GM21367 (cell line): Measurements from ENCODE around the gene EPN2.
"Not testable (repeated sequence)": the region's sequence is repeated elsewhere in the genome, so short reads cannot be mapped to it uniquely, and the experiment has no call there.

Experiments used
- ATAC-seq: cut with Tn5 transposase; IDR thresholded peaks from one replicate; pipeline ENCODE4 v1.9.1; 2021; ENCODE audit not compliant: unreplicated experiment

The EPN2 gene

DNA sequence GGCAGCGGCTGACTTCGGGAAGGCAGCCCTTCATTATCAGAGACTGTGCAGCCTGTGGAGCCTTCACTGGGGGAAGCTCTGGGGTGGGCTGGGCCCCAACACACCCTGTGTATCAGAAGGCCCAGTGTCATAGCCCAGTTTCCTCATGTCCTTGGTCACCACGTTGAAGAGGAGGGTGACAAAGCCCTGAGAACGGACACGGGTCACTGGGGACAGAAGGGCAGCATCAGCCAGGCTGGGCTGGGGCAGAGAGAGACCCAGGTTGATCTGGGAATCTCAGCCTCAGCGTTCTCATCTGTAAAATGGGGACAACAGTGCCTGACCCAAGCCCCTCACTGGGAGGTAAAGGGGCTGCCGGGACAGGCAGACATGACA is 106.1 kb downstream of the EPN2 start:
- no peak for ATAC-seq

DNA sequence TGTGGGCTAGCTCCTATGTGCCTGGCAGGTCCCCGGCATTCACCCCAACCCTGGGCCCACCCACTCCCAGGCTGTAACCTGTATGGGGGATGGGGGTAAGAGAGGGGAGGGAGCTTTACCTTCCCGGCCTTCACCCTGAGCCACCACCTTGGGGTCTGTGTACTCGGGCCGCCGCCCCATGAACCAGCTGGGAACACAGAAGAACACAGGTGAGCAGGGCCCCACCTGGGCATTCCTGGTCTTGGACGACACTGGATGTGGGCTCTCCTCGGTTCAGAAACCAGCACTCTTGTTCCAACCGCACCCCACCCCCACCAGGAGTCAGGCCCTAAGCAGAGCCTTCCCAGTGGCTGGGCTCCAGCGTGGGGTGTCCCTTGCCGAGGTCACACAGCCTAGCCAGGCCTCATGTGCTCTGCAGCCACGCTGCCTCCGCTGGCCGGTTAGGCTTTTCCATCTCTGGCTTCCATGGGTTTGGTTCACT is 106.5 kb downstream of the EPN2 start:
- no peak for ATAC-seq

DNA sequence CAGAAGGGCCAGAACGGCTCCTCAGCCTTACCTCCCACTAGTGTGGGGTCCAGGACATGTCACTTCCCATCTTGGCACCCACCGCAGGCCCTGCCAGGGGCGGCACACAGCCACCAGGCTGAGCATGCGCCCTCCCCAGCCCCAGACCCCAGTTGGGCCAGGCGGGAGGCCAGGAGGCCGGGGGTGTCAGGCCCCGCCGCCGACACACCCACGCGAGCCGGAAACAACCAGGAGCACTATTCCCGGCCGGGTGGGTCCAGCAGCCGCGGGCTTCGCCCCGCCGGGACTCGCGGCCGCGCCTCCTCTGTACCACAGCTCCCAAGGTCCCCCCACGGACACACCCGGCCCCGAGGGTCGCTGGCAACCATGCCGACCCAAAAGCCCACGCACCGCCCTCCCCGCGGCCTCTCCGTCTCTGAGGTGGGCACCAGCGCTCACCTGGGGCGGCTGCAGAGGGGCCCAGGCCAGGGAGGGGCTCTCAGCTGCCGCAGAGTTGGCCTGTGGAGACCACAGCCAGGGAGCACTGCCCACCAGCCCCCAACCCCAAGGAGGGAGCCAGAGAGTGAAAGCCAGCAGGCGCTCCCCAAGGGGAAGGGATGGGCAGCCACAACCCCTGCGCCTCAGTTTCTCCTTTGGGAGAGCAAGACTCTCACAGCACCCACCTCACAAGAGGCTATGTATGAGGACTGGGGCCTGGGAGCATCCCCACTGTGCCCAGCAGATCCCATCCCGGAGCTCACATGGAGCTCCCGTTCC is 107.3 kb downstream of the EPN2 start:
- ATAC-seq = no peak

DNA sequence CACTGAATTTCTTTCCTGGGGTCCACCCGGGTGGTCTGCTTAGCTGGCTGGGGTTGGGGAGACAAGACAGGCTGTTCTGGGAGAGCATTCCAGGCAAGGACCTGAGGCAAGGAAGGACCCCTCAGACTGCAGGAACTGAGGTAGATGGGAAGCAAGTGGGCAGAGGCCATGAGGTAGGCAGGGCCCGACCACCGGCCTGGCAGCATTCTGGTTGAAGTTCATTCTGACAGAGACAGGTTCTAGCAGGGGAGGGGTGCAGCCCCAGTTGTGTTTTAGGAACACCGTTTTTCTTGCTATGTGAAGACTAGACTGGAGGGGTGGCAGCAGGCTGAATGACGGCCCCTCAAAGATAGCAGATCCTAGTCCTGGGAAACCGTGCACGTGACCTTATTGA is 107.9 kb downstream of the EPN2 start:
- no peak for ATAC-seq

DNA sequence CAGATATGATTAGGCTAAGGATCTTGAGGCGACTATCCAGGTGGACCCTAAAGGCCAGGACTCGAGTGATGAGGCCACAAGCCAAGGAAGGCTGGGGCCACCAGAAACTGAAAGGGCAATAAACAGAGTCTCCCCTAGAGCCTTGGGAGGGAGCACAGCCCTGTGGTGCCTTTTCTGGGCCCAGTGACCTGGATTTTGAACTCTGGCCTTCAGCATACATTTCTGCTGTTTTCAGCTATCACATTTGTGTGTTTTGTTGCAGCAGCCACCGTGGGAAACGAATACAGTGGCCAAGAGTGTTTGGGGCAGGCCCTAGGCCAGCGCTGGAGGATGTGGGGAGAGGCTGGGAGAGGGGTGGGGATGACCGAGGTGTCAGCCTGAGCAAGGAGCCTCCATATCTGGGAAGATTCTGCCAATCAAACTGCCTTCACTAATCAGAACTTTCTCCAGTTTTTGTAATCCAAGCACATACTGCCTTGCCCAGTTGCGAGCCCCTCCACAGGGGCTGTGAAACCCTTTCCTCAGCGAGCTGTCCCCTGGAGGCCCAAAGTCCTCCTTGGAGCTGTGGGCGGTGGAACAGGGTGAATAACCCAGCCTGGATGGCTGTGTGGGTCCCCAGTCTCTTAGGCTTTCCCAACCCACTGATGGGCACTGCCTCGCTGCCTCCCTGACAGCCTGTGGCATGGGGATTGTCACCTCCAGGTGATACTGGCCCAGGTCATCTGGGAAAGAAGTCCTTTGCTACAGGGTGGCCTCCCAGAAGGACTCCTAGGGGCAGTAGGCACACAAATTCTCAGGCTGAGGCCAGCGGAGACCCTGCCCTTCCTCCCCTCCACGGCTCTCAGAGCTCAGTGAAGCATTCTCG is 108.6 kb downstream of the EPN2 start:
- no peak for ATAC-seq

DNA sequence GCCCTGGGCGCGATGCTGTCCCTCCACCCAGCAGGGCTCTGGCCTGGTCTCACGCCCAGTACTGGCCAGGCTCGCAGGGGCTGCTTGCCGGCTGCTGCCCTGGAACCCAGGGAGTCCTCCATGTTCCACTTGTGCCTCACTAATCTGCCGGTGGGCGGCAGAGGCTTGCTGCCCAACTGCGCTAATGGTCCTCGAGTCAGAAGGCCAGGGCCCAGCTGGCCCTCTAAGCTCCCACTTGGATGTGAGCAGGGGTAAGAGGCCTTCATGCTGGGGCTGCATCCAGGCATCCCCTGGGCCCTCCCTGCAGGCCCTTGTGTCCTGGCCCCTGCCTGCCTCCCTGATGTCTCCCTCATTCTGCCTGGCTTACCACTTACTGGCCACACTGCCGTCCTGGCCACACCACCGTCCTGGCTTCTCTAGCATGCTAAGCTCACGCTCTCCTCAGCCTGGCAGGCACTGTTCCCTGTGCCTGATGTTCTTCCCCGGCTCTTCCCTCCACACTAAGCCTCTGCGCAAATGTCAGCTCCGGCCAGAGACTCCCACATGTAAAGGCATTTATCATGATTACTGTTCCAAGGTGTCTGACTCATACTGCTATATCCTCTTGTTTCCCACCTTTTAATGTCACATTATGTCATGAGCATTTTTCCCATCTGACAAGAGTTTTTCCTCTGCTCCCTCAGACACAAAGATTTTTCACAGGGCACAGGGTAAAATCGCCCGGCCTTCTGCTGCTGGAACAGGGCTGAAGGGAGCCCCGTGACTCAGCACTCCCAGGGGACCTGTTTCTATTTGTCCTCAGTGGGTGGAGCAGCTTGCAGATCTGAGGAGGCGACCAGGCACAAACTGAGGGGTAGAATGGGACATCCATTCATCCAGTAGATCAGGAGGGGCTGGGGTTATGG is 109.4 kb downstream of the EPN2 start:
- ATAC-seq = no peak

DNA sequence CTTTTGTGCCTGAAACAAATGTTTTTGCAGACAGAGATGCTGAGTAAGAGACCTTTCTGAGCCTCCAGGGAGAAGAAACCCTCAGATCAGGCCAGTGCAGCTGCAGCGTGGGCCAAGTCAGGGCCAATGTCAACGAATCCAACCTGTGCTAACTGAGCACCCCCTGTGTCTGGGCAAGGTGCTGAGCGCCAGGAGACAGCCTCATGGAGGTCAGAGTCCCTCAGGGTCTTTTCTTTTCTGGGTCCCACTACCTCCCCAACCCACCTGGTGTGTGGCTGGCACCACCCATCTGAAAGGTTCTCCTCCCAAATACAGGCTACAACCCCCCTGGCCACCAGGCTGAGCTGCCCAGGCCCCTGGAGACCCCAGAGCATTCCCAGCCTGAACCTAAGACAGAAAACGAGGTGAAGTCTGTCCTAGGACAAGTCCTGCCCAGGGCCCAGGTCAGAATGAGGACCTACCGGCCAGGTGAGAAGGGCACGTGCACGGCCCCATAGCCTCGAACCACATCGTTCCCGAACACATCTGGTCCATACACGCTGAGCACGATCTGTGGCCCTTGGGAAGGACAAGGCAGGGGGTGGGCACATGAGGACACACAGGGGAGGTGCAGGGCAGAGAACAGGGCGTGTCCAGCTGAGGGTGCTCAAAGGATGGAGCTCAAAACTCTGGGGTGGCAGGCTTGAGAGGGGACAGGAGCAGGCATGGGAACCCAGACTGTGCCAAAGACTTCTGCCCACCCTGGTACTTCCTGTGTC is 110.3 kb downstream of the EPN2 start:
- no peak for ATAC-seq

DNA sequence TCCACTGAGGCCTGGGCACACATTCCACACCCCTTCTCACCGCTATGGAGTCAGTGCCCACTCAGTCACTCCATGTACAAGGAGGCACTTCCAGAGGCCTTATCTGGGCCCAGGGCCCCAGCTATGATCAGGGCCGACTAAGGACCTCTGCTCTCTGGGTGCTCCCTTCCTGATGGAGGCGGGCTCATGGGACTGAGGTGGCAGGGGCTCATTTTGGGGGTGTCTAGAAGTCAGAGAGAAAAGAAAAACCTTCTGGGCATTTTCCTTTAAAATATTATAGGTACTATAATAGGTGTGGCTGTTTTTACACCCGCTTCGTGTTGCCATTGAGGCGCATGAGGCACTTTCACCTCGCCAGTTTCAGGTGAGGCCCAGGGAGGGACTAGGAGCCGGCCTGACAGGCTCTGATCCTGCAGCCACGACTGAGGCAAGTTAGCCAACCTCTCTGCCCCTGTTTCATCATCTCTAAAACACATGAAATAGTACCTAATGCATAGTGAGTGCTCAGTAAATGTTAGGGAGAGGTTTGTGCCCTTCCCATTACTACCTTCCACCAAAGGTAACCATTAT is 111.0 kb downstream of the EPN2 start:
- ATAC-seq = no peak

DNA sequence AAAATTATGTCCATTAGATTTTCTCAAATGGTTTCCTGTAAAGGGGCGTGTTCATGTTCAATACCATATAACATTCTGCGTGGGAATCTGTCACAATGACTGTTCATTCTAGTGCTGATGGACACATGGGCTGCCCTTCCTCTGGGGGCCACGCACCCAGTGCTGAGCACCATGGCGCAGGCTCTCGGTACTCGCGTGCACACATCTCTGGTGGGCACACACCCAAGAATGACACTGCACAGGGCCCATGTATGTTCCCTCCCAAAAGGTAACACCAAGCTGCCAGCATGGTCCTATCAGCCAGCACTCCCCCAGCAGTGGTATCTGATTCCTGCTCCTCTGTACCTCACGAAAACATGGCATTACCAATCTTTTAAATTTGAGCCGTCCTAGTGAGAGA is 111.6 kb downstream of the EPN2 start:
- ATAC-seq = no peak

DNA sequence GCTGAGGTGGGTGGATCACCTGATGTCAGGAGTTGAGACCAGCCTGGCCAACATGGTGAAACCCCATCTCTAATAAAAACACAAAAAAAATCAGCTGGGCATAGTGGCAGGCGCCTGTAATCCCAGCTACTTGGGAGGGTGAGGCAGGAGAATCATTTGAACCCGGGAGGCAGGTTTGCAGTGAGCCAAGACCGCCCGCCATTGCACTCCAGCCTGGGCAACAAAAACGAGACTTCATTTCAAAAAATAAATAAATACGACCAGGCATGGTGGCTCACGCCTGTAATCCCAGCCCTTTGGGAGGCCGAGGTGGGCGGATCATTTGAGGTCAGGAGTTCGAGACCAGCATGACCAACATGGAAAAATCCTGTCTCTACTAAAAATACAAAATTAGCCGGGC is 116.2 kb downstream of the EPN2 start:
- ATAC-seq = not testable (repeated sequence)

DNA sequence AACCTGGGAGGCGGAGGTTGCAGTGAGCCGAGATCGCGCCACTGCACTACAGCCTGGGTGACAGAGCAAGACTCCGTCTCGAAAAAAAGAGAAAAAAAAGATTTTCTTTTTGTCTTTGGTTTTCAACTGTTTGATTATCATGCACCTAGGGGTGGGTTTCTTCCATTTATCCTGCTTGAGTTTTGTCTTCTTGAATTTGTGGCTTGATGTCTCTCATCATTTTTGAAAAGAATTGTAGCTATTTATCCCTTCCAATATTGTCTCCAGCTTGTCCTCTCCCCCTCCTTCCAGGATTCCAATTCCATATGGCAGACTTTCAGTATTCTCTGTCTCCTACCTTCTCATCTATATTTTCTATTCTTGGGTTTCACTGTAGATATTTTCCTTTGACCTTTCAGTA is 117.6 kb downstream of the EPN2 start:
- no peak for ATAC-seq

DNA sequence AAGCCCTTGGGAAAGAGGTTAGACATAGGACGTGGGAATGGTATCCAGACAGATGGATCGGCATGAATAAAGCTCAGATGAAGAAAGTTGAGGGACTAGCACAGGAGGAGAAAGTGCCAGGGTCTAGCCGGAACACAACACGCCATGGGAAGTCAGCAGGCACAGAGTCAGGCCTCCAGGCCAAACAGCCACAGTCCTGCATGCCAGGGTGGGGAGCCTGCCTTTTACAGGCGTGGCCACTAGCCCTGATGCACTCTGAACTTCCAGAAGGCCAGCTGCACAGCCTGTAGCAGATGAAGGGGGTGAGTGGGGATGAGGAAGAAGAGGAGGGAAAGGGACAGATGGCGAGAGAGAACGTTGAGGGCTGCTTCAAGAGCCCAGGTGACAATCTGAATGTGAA is 120.2 kb downstream of the EPN2 start:
- no peak for ATAC-seq

DNA sequence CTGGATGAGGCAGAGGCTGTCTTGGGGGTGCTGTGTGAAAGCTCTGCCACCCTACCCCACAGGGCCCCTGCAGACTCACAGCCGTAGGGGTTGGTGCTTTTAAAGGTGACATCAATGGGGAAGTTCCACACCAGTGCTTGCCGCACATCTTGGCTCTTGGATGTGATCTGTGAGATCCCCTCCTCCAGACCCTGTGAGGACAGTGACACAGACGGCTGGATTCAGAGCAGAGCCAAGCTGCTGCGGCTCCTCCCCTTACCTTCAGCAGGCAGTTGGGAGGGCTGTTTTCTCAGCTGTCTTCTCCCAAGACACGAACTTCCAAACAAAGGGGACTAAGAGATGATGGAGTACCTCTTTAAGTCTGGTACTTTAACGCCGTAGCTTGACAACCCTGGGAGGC is 120.6 kb downstream of the EPN2 start:
- ATAC-seq = no peak

DNA sequence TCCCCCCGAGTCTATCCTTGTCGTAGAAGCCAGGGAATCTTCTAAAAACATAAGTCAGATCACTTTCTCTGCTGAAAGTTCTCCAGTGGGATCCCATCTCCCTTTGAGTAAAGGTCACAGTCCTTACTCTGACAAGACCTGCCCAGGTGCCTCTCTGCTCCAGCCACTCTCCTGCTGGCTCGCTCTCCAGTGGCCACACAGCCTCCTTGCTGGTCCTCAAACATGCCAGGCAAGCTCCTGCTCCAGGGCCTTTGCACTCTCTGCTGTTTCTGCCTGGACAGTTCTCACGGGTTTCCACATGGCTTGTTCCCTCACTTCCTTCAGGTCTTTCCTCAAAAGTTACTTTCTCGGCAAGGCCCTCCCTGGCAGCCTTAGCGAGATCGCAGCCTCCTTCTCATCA is 122.0 kb downstream of the EPN2 start:
- no peak for ATAC-seq

DNA sequence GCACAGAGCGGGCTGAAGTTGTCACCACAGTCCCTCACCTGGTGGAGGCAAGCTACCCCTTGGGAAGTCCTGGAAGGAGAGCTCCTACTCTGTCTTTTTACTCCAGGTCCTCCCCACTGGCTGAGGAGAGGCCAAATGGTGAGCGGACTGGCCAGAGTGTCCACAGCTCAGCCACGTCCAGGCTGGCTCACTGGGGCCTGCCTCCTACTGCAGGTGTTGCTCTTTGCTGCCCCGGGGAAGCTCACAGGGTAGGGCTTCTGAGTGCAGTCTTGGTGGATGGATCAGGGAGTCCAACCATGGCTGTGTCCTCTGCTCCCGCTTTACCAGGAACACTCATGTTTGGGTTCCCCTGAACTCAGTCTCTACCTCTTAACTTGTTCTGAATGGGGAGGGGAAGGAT is 122.7 kb downstream of the EPN2 start:
- no peak for ATAC-seq

DNA sequence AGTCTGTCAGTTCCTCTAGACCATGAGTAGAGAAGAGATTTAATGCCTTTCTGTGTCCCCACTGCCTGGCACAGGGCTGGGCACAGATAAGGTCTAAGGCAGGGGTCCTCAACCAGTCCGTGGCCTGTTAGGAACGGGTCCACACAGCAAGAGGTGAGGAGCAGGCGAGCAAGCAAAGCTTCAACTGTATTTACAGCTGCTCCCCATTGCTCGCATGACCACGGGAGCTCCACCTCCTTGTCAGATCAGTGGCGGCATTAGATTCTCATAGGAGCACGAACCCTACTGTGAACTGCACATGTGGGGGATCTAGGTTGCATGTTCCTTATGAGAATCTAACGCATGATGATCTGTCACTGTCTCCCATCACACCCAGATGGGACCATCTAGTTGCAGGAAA is 123.6 kb downstream of the EPN2 start:
- no peak for ATAC-seq

DNA sequence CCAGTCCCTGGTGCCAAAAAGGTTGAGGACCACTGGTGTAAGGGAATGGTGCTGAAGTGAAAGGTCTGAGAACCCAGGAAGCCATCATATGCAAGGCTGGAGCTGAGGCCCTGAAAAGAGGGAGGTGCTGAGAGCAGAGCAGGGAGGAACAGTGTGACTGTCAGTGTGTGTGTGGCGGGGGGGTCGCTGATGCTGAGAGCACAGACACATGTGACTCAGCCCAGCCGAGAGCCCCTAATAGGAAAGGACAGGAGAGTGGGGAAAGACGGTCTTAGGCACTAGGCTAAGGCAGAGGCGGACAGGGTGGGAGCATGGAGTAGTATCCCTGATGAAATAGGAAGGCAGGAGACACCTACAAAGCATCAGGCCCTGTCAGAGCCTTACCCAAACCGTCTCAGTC is 124.2 kb downstream of the EPN2 start:
- no peak for ATAC-seq

DNA sequence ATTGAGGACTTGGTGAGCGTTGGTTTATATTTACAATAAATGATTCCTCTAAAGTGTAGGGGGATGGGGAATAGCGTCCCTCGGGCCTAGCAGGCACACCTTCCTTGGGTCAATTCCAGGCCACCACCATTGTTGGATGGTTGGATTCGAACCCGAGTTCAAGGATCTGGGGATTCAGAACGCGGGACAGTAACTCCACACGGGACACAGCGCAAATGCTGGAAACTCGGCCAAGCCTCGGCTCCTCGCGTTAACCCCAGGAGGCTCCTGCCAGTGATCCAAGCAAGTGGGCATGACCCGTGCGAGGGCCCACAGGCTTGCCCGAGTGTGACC is 124.7 kb downstream of the EPN2 start:
- no peak for ATAC-seq

DNA sequence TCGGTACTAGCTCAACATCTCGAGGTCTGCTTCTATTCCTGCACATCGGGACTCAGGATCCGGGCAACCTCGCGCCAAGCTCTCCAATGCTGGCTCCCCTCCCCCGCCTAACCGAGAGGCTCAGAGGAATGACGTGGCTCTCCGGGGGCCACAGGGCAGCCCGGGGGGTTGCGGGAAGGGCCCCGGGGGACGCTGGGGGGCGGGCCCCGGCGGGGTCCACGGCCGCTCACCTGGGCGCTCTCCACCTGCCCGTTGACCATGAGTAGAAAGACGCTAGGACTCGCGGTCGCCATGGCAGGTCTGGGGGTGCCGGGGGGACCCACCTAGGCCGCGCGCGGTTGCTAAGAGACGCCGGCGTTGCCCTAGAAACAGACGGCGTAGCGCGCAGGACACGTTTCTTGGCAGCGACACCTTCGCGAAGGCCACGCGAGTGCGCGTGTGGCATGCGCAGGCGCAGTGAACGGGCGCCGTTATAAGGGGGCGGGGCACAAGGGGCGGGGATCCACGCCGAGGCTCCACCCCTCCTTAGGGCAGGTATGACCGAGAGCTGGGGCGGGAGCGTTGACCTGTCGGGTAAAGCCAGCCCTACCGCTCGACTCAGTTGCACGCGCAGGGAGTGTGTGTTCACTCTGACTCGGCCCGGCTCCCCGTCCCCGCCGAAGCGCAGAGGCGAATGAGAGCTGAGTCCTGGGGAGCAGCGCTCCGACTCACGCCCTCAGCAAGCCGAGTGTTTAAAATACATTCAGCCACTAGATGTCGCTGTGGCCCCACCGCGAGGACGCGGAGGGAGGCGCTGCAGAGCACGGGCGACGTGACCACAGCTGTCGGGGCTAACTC is 125.3 kb downstream of the EPN2 start, which contains the start of gene B9D1:
TSS of gene B9D1 (minus strand) at position 447 of the 837 bp plus-strand sequence. CDS start at position 293, 154 bp downstream.
- ATAC-seq = peak; percentile 62

DNA sequence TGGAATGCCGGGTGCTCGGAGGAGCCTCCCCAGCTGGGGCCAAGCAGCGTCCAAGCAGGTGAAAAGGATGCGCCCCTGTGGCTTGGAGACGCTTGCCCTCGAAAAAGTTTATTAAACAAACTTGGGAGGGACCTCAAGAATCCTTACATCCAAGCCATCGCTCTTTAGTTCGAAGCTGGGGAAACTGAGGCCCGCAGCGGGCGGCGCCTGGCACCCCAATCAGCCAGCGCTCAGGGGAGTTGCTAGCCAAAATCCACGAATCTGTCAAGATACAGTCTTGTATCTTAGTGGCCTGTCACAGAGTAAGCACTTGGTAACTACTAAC is 125.9 kb downstream of the EPN2 start:
- no peak for ATAC-seq
